K562 (cell line): Measurements from ENCODE around the gene CCR9.

Experiments used
- POLR2AphosphoS5 ChIP-seq: IDR thresholded peaks from 2 replicates; pipeline ENCODE4 v1.6.1; 2011; ENCODE audit warnings: mild to moderate bottlenecking, low read depth, low read length, moderate library complexity; ENCODE audit not compliant: control insufficient read depth, insufficient read depth
- SIX5 ChIP-seq, 2 experiments: IDR thresholded peaks; 2 replicates each; pipeline ENCODE4 v1.6.1; 2011; ENCODE audit warnings: low read length in 2 of 2, borderline replicate concordance in 1 of 2, low read depth in 1 of 2, mild to moderate bottlenecking in 1 of 2, moderate library complexity in 1 of 2; ENCODE audit not compliant: insufficient read depth in 1 of 2
- ZNF639 ChIP-seq, 2 experiments: fragments of 200-800 bp in 1 of 2; sonication (Bioruptor generic) in 1 of 2; sonication (generic) in 1 of 2; formaldehyde crosslinking in 1 of 2; IDR thresholded peaks in 1 of 2; conservative IDR thresholded peaks in 1 of 2; 2 replicates each; pipeline versions ENCODE4 v1.5.0 to v1.6.1; 2016 to 2020; ENCODE audit warnings: missing compliant biosample characterization in 1 of 2, missing genetic modification characterization in 1 of 2, missing genetic modification reagents in 1 of 2
- TF ChIP-seq, protein P1 (sequence below), 3 experiments: IDR thresholded peaks in 2 of 3; conservative IDR thresholded peaks in 1 of 3; 2 replicates each; pipeline ENCODE4 v1.5.1; 2011 to 2012; ENCODE audit warnings: low read length in 3 of 3, mild to moderate bottlenecking in 3 of 3, control low read depth in 2 of 3, improper control_type of control experiment in 1 of 3, inconsistent platforms in 1 of 3, low read depth in 1 of 3, mixed read lengths in 1 of 3, moderate library complexity in 1 of 3; ENCODE audit not compliant: insufficient read depth in 2 of 3
- TF ChIP-seq, protein P2 (sequence below): fragments of 450-650 bp; IDR thresholded peaks from 2 replicates; pipeline ENCODE4 v1.6.1; 2016; ENCODE audit warnings: antibody characterized with exemption
- TF ChIP-seq, protein P3 (sequence below), 2 experiments: fragments of 450-650 bp; formaldehyde crosslinking in 1 of 2; IDR thresholded peaks; 2 replicates each; pipeline versions ENCODE4 v1.4.0 to v1.6.1; 2014 to 2020; ENCODE audit warnings: mild to moderate bottlenecking in 2 of 2, borderline replicate concordance in 1 of 2, low read depth in 1 of 2

DNA sequence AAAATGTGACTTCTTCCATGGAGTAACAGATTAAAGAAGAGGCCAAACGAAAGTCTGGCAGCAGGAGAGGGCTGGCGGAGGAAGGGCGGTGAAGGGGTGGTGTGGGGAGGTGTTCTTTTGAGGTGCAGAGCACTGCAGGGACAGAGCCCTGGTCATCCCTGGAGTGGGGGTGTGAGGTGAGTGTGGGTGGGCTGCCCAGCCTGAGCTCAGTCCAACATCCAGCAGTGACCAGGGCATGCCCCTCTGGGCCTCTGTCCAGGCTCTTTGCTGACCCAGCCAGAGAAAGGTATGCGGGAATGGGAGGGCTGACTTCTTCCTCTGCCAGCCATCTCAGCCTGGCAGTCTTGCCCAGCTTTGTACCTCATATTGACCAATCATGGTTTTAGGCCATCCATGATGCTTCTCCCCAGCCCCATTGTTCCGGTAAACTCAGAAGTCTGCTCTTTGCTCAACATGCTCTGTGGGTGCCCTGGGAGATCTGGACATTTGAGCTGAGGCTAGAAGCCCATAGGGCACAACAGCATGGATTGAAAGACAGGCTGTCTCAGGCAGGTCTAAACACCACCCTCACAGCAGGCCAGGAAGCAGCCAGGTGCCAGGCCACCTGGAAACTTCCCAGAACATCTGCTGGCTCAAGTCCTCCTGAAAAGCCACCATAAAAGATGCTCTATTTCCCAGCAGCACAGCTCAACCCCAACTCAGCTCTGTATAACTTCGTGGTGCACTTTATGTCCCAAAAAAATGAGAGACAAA lies 31.0 kb downstream of the CCR9 start:
- TF ChIP-seq ZNF639 (CRISPR knock-in tag; conservative IDR thresholded peaks at IDR 0.05 in 1 of 2, IDR thresholded peaks at IDR 0.05 in 1 of 2) (no peak), SIX5 (IDR thresholded peaks at IDR 0.05; ENCODE audit: borderline replicate concordance in 1 of 2, insufficient read depth in 1 of 2, low read depth in 1 of 2, low read length in 2 of 2) (no peak), POLR2AphosphoS5 (no peak)
- TF ChIP-seq, protein P1, sequence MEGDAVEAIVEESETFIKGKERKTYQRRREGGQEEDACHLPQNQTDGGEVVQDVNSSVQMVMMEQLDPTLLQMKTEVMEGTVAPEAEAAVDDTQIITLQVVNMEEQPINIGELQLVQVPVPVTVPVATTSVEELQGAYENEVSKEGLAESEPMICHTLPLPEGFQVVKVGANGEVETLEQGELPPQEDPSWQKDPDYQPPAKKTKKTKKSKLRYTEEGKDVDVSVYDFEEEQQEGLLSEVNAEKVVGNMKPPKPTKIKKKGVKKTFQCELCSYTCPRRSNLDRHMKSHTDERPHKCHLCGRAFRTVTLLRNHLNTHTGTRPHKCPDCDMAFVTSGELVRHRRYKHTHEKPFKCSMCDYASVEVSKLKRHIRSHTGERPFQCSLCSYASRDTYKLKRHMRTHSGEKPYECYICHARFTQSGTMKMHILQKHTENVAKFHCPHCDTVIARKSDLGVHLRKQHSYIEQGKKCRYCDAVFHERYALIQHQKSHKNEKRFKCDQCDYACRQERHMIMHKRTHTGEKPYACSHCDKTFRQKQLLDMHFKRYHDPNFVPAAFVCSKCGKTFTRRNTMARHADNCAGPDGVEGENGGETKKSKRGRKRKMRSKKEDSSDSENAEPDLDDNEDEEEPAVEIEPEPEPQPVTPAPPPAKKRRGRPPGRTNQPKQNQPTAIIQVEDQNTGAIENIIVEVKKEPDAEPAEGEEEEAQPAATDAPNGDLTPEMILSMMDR (IDR thresholded peaks at IDR 0.05 in 2 of 3, conservative IDR thresholded peaks at IDR 0.05 in 1 of 3; ENCODE audit: insufficient read depth in 2 of 3, low read depth in 1 of 3, low read length in 3 of 3) = no peak
- TF ChIP-seq, protein P2, sequence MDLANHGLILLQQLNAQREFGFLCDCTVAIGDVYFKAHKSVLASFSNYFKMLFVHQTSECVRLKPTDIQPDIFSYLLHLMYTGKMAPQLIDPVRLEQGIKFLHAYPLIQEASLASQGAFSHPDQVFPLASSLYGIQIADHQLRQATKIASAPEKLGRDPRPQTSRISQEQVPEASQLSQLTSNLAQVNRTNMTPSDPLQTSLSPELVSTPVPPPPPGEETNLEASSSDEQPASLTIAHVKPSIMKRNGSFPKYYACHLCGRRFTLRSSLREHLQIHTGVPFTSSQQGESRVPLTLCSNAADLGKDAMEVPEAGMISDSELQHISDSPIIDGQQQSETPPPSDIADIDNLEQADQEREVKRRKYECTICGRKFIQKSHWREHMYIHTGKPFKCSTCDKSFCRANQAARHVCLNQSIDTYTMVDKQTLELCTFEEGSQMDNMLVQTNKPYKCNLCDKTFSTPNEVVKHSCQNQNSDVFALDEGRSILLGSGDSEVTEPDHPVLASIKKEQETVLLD = no peak
- TF ChIP-seq, protein P3, sequence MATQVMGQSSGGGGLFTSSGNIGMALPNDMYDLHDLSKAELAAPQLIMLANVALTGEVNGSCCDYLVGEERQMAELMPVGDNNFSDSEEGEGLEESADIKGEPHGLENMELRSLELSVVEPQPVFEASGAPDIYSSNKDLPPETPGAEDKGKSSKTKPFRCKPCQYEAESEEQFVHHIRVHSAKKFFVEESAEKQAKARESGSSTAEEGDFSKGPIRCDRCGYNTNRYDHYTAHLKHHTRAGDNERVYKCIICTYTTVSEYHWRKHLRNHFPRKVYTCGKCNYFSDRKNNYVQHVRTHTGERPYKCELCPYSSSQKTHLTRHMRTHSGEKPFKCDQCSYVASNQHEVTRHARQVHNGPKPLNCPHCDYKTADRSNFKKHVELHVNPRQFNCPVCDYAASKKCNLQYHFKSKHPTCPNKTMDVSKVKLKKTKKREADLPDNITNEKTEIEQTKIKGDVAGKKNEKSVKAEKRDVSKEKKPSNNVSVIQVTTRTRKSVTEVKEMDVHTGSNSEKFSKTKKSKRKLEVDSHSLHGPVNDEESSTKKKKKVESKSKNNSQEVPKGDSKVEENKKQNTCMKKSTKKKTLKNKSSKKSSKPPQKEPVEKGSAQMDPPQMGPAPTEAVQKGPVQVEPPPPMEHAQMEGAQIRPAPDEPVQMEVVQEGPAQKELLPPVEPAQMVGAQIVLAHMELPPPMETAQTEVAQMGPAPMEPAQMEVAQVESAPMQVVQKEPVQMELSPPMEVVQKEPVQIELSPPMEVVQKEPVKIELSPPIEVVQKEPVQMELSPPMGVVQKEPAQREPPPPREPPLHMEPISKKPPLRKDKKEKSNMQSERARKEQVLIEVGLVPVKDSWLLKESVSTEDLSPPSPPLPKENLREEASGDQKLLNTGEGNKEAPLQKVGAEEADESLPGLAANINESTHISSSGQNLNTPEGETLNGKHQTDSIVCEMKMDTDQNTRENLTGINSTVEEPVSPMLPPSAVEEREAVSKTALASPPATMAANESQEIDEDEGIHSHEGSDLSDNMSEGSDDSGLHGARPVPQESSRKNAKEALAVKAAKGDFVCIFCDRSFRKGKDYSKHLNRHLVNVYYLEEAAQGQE (IDR thresholded peaks at IDR 0.05; ENCODE audit: borderline replicate concordance) = no peak
- TF ChIP-seq, protein P3 (CRISPR knock-in tag; IDR thresholded peaks at IDR 0.05; ENCODE audit: low read depth) = no peak
